ENCODE results near the gene TCERG1L. TPM values are rescaled to one million over a fixed set of nuclear protein-coding genes. Genes with fewer than 3 reads are reported as not detected.

TCERG1L gene
- total and polyA plus RNA-seq, 11 donors = 0.11 to 0.25 TPM; not detected in 9

DNA sequence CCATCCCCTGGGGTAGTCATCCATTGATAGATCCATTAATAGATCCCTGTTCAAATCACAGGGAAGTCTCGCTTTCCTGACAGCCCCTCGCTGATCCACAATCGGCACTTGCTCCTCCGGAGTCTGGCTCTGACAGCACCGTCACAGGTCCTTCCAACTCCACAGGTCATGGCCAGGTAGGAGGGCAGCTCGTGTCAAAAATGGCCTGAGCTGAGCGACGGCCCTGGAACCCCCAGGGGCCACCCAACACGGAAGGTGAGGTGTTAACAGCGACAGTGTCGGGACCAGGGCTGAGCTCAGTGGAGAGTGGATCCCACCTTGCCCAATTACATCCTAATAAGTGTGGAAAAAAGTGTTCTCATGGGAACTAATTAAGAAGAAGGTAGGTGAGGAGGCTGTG lies 219.8 kb downstream of the TCERG1L start:
- WGBS, 4 donors = 85 to 91% (median 89%) methylated on average over 11 of the region's 11 CpGs
- no peaks in the 10 kb centered on the region for H3K9me3 ChIP-seq
- DNase-seq (no peak), ATAC-seq (no peak)
- no peaks in the 10 kb centered on the region for H3K36me3 ChIP-seq
- H3K27ac ChIP-seq = no peak overlapping the region
- H3K4me1 ChIP-seq = peaks cover 0 to 8% (median 0%) of the 10 kb centered on the region in 12 donors
- TF ChIP-seq, protein P1, sequence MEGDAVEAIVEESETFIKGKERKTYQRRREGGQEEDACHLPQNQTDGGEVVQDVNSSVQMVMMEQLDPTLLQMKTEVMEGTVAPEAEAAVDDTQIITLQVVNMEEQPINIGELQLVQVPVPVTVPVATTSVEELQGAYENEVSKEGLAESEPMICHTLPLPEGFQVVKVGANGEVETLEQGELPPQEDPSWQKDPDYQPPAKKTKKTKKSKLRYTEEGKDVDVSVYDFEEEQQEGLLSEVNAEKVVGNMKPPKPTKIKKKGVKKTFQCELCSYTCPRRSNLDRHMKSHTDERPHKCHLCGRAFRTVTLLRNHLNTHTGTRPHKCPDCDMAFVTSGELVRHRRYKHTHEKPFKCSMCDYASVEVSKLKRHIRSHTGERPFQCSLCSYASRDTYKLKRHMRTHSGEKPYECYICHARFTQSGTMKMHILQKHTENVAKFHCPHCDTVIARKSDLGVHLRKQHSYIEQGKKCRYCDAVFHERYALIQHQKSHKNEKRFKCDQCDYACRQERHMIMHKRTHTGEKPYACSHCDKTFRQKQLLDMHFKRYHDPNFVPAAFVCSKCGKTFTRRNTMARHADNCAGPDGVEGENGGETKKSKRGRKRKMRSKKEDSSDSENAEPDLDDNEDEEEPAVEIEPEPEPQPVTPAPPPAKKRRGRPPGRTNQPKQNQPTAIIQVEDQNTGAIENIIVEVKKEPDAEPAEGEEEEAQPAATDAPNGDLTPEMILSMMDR (IDR thresholded peaks at IDR 0.05) = no peak
- TF ChIP-seq POLR2A (IDR thresholded peaks at IDR 0.05) = no peak
- H3K27me3 ChIP-seq = peaks cover 0 to 18% (median 0%) of the 10 kb centered on the region in 9 donors
- intact Hi-C loops (cut with DNase I) = no loop called here
- no peak overlapping the region for H3K4me3 ChIP-seq

DNA sequence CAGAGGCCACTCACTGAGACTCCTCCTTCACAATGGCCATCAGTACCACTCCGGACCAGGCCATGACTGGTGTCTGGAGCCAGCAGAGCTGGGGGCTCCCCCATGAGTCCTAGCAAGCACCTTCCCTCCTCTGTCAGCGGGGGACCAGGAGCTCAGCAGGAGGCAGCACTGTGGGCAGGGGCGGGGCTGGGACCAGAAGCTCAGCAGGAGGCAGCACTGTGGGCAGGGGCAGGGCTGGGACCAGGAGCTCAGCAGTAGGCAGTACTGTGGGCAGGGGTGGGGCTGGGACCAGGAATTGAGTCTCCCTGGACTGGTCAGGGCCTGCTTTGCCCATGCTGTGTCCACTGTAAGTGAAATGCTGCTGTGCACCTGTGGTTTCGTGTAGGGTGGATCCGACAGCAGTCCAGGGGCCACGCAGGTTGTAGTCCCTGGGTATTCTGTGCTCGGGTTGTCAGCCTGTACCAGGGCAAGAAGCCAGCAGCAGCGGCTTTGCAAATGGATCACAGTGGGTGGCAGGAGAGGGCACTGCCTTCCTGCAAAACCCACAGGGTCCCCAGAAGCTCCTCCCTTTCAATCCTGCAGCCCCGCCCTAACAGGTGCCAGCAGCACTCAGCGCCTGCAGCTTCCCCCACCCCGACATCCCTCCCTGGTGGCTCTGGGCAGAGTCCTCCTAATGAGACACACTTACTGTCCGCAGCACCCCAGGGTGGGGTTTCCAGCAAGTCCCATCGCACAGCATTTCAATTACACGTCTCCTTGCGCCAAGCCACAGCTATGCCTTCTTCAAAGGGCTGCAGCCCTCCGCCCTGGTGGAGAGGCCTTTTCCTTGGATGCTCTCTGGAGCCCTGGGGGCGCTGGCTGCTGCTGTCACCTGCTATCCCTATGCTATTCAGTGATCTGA lies 220.5 kb downstream of the TCERG1L start:
- WGBS, 4 donors = 80 to 84% (median 83%) methylated on average over 15 to 17 of the region's 17 CpGs
- Histone ChIP-seq H3K27ac (no peak overlapping the region), H3K36me3 (no peaks in the 10 kb centered on the region), H3K9me3 (no peaks in the 10 kb centered on the region), H3K27me3 (peaks cover 0 to 21% (median 0%) of the 10 kb centered on the region in 9 donors), H3K4me1 (peaks cover 0 to 8% (median 0%) of the 10 kb centered on the region in 12 donors), H3K4me3 (no peak overlapping the region)
- TF ChIP-seq, protein P1 (IDR thresholded peaks at IDR 0.05) = no peak
- TF ChIP-seq POLR2A (IDR thresholded peaks at IDR 0.05) = no peak
- intact Hi-C loops (cut with DNase I) = no loop called here
- DNase-seq = no peak
- ATAC-seq = peak in 1 of 4 donors; percentile 23

DNA sequence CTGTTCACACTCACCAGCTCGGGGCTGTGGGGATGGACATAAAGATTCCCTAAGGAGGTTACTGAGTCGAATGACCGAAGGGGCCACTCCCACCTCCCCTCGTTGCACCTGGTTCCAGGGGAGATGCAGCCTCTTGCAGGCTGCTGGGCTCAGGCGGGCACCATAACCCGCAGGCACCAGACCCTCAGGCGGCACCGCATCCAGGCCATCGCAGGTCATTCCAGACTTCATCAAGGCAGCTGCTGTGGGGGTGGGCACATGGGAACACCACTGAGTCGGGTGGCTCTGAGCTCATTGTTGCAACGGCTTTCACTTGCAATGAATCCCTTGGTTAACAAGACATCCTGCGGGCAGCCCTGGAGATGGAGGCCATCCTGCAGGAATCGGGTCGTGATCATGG lies 221.7 kb downstream of the TCERG1L start:
- H3K4me1 ChIP-seq = peaks cover 0 to 8% (median 0%) of the 10 kb centered on the region in 12 donors
- DNase-seq = no peak
- TF ChIP-seq, protein P1 (IDR thresholded peaks at IDR 0.05) = no peak
- TF ChIP-seq POLR2A (IDR thresholded peaks at IDR 0.05) = no peak
- peaks cover 0 to 15% (median 0%) of the 10 kb centered on the region in 9 donors for H3K27me3 ChIP-seq
- 89 to 93% (median 92%) methylated on average over 14 of the region's 14 CpGs for WGBS, 4 donors
- ATAC-seq = no peak
- H3K9me3 ChIP-seq = no peaks in the 10 kb centered on the region
- no peaks in the 10 kb centered on the region for H3K36me3 ChIP-seq
- no peak overlapping the region for H3K4me3 ChIP-seq
- intact Hi-C loops (cut with DNase I) = no loop called here
- H3K27ac ChIP-seq = no peak overlapping the region

DNA sequence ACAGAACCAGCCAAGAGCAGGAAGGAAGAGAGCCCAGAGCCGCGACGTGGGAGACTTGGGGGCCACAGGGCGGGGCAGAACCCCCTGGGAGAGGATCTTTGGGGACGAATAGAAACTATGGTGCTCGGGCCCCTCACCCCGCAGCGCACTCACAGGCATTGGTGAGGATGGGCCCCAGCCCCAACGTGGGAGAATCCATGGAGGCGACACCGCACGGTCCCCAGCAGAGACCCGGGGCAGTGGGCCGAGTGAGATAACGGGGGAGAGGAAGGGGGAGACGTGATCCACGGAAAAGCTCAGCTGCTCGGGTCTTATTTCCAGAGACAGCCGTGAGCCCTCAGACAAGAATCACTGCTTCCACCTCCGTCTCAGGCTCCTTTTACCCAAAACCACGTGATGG lies 222.4 kb downstream of the TCERG1L start:
- no peak for DNase-seq
- 87 to 92% (median 90%) methylated on average over 21 of the region's 21 CpGs for WGBS, 4 donors
- TF ChIP-seq, protein P1 (IDR thresholded peaks at IDR 0.05) = no peak
- no peak for TF ChIP-seq POLR2A (IDR thresholded peaks at IDR 0.05)
- H3K9me3 ChIP-seq = no peaks in the 10 kb centered on the region
- H3K4me3 ChIP-seq = no peak overlapping the region
- no peaks in the 10 kb centered on the region for H3K36me3 ChIP-seq
- H3K27ac ChIP-seq = no peak overlapping the region
- intact Hi-C loops (cut with DNase I) = no loop called here
- peaks cover 0 to under 1% (median 0%) of the 10 kb centered on the region in 12 donors for H3K4me1 ChIP-seq
- no peak for ATAC-seq
- H3K27me3 ChIP-seq = peaks cover 0 to 14% (median 0%) of the 10 kb centered on the region in 9 donors
